Measurements from ENCODE around the gene ZNF536. TPM values are rescaled to one million over a fixed set of nuclear protein-coding genes. Genes with fewer than 3 reads are reported as not detected.

Gene ZNF536
- total RNA-seq, 2 donors from 2014 or later: not detected

GRCh38 chr19:30547246-30547645 lies 175.1 kb downstream of the ZNF536 start:
- DNase-seq (no peak), ATAC-seq (no peak)
- H3K36me3 Mint-ChIP-seq (ENCODE audit: low read depth): no peaks in the 10 kb centered on the region
- no peak overlapping the region for H3K4me3 Mint-ChIP-seq
- H3K27ac Mint-ChIP-seq: no peak overlapping the region
- no peaks in the 10 kb centered on the region for H3K9me3 ChIP-seq (ENCODE audit: control insufficient read depth, low read length, poor library complexity, severe bottlenecking)
- H3K4me1 Mint-ChIP-seq: peaks cover 3% of the 10 kb centered on the region
- peaks cover 18% of the 10 kb centered on the region for H3K27me3 Mint-ChIP-seq

GRCh38 chr19:30549151-30549550 lies 177.0 kb downstream of the ZNF536 start:
- H3K4me3 Mint-ChIP-seq: no peak overlapping the region
- no peak overlapping the region for H3K27ac Mint-ChIP-seq

GRCh38 chr19:30551271-30551670 lies 179.1 kb downstream of the ZNF536 start:
- no peak for DNase-seq
- H3K27me3 Mint-ChIP-seq: peaks cover 26% of the 10 kb centered on the region
- H3K4me1 Mint-ChIP-seq: peaks cover 3% of the 10 kb centered on the region
- H3K4me3 Mint-ChIP-seq: no peak overlapping the region
- H3K9me3 ChIP-seq (ENCODE audit: control insufficient read depth, low read length, poor library complexity, severe bottlenecking): no peaks in the 10 kb centered on the region
- no peak for ATAC-seq
- H3K36me3 Mint-ChIP-seq (ENCODE audit: low read depth): no peaks in the 10 kb centered on the region
- no peak overlapping the region for H3K27ac Mint-ChIP-seq

More at GRCh38 chr19:30549151-30549550, 177.0 kb downstream of the ZNF536 start:
- no peaks in the 10 kb centered on the region for H3K36me3 Mint-ChIP-seq (ENCODE audit: low read depth)
- ATAC-seq: no peak
- no peak for DNase-seq
- H3K4me1 Mint-ChIP-seq: peaks cover 3% of the 10 kb centered on the region
- H3K9me3 ChIP-seq (ENCODE audit: control insufficient read depth, low read length, poor library complexity, severe bottlenecking): no peaks in the 10 kb centered on the region
- H3K27me3 Mint-ChIP-seq: peaks cover 18% of the 10 kb centered on the region

- Mint-ChIP-seq H3K4me1 (peaks cover 3% of the 10 kb centered on the region), H3K4me3 (no peak overlapping the region), H3K27me3 (peaks cover 32% of the 10 kb centered on the region), H3K36me3 (ENCODE audit: low read depth) (no peaks in the 10 kb centered on the region), H3K27ac (no peak overlapping the region)
- no peaks in the 10 kb centered on the region for H3K9me3 ChIP-seq (ENCODE audit: control insufficient read depth, low read length, poor library complexity, severe bottlenecking)
- DNase-seq (no peak), ATAC-seq (no peak)
Observed at GRCh38 chr19:30552593-30552992, 180.4 kb downstream of the ZNF536 start.

- H3K27ac Mint-ChIP-seq: no peak overlapping the region
- ATAC-seq (no peak), DNase-seq (no peak)
- no peaks in the 10 kb centered on the region for H3K36me3 Mint-ChIP-seq (ENCODE audit: low read depth)
- H3K9me3 ChIP-seq (ENCODE audit: control insufficient read depth, low read length, poor library complexity, severe bottlenecking): no peaks in the 10 kb centered on the region
- no peak overlapping the region for H3K4me3 Mint-ChIP-seq
- peaks cover 2% of the 10 kb centered on the region for H3K4me1 Mint-ChIP-seq
- peaks cover 20% of the 10 kb centered on the region for H3K27me3 Mint-ChIP-seq
Observed at GRCh38 chr19:30555075-30555790, 183.0 kb downstream of the ZNF536 start.

GRCh38 chr19:30555791-30556110 lies 183.6 kb downstream of the ZNF536 start:
- no peak for DNase-seq
- H3K9me3 ChIP-seq (ENCODE audit: control insufficient read depth, low read length, poor library complexity, severe bottlenecking): no peaks in the 10 kb centered on the region
- Mint-ChIP-seq H3K4me1 (no peaks in the 10 kb centered on the region), H3K36me3 (ENCODE audit: low read depth) (no peaks in the 10 kb centered on the region), H3K4me3 (no peak overlapping the region), H3K27ac (no peak overlapping the region), H3K27me3 (peaks cover 20% of the 10 kb centered on the region)
- no peak for ATAC-seq

- no peaks in the 10 kb centered on the region for H3K4me1 Mint-ChIP-seq
- DNase-seq (no peak), ATAC-seq (no peak)
- H3K36me3 Mint-ChIP-seq (ENCODE audit: low read depth): no peaks in the 10 kb centered on the region
- H3K4me3 Mint-ChIP-seq: no peak overlapping the region
- H3K9me3 ChIP-seq (ENCODE audit: control insufficient read depth, low read length, poor library complexity, severe bottlenecking): no peaks in the 10 kb centered on the region
- H3K27me3 Mint-ChIP-seq: peaks cover 20% of the 10 kb centered on the region
- H3K27ac Mint-ChIP-seq: no peak overlapping the region
Observed at GRCh38 chr19:30556230-30556711, 184.1 kb downstream of the ZNF536 start.

GRCh38 chr19:30557212-30557611 lies 185.0 kb downstream of the ZNF536 start:
- no peaks in the 10 kb centered on the region for H3K4me1 Mint-ChIP-seq
- no peaks in the 10 kb centered on the region for H3K36me3 Mint-ChIP-seq (ENCODE audit: low read depth)
- H3K4me3 Mint-ChIP-seq: no peak overlapping the region
- H3K27ac Mint-ChIP-seq: no peak overlapping the region
- H3K9me3 ChIP-seq (ENCODE audit: control insufficient read depth, low read length, poor library complexity, severe bottlenecking): no peaks in the 10 kb centered on the region
- no peak for ATAC-seq
- no peak for DNase-seq
- peaks cover 15% of the 10 kb centered on the region for H3K27me3 Mint-ChIP-seq

- Mint-ChIP-seq H3K4me1 (no peaks in the 10 kb centered on the region), H3K27ac (no peak overlapping the region), H3K27me3 (peaks cover 15% of the 10 kb centered on the region), H3K4me3 (no peak overlapping the region), H3K36me3 (ENCODE audit: low read depth) (no peaks in the 10 kb centered on the region)
- no peak for ATAC-seq
- no peak for DNase-seq
- H3K9me3 ChIP-seq (ENCODE audit: control insufficient read depth, low read length, poor library complexity, severe bottlenecking): no peaks in the 10 kb centered on the region
Observed at GRCh38 chr19:30557927-30558557, 185.9 kb downstream of the ZNF536 start.

- H3K36me3 Mint-ChIP-seq (ENCODE audit: low read depth): no peaks in the 10 kb centered on the region
- DNase-seq (no peak), ATAC-seq (no peak)
- no peak overlapping the region for H3K27ac Mint-ChIP-seq
- peaks cover 15% of the 10 kb centered on the region for H3K27me3 Mint-ChIP-seq
- no peaks in the 10 kb centered on the region for H3K4me1 Mint-ChIP-seq
- no peak overlapping the region for H3K4me3 Mint-ChIP-seq
- no peaks in the 10 kb centered on the region for H3K9me3 ChIP-seq (ENCODE audit: control insufficient read depth, low read length, poor library complexity, severe bottlenecking)
Observed at GRCh38 chr19:30558793-30559192, 186.6 kb downstream of the ZNF536 start.

GRCh38 chr19:30559446-30559845 lies 187.3 kb downstream of the ZNF536 start:
- DNase-seq (no peak), ATAC-seq (no peak)
- Mint-ChIP-seq H3K36me3 (ENCODE audit: low read depth) (no peaks in the 10 kb centered on the region), H3K27me3 (peaks cover 15% of the 10 kb centered on the region), H3K27ac (no peak overlapping the region), H3K4me1 (no peaks in the 10 kb centered on the region), H3K4me3 (no peak overlapping the region)
- no peaks in the 10 kb centered on the region for H3K9me3 ChIP-seq (ENCODE audit: control insufficient read depth, low read length, poor library complexity, severe bottlenecking)

- no peaks in the 10 kb centered on the region for H3K27me3 Mint-ChIP-seq
- H3K4me3 Mint-ChIP-seq: no peak overlapping the region
- no peaks in the 10 kb centered on the region for H3K9me3 ChIP-seq (ENCODE audit: control insufficient read depth, low read length, poor library complexity, severe bottlenecking)
- no peaks in the 10 kb centered on the region for H3K4me1 Mint-ChIP-seq
- H3K27ac Mint-ChIP-seq: no peak overlapping the region
- no peak for DNase-seq
- no peak for ATAC-seq
- no peaks in the 10 kb centered on the region for H3K36me3 Mint-ChIP-seq (ENCODE audit: low read depth)
Observed at GRCh38 chr19:30562981-30563380, 190.8 kb downstream of the ZNF536 start.

- no peak for DNase-seq
- H3K4me3 Mint-ChIP-seq: no peak overlapping the region
- no peak overlapping the region for H3K27ac Mint-ChIP-seq
- H3K9me3 ChIP-seq (ENCODE audit: control insufficient read depth, low read length, poor library complexity, severe bottlenecking): no peaks in the 10 kb centered on the region
- no peaks in the 10 kb centered on the region for H3K27me3 Mint-ChIP-seq
- ATAC-seq: no peak
- H3K36me3 Mint-ChIP-seq (ENCODE audit: low read depth): no peaks in the 10 kb centered on the region
- no peaks in the 10 kb centered on the region for H3K4me1 Mint-ChIP-seq
Observed at GRCh38 chr19:30563691-30564090, 191.5 kb downstream of the ZNF536 start.

GRCh38 chr19:30564551-30565011 lies 192.4 kb downstream of the ZNF536 start:
- ATAC-seq: no peak
- DNase-seq: no peak
- H3K9me3 ChIP-seq (ENCODE audit: control insufficient read depth, low read length, poor library complexity, severe bottlenecking): no peaks in the 10 kb centered on the region
- H3K36me3 Mint-ChIP-seq (ENCODE audit: low read depth): no peaks in the 10 kb centered on the region
- H3K27me3 Mint-ChIP-seq: no peaks in the 10 kb centered on the region
- no peak overlapping the region for H3K27ac Mint-ChIP-seq
- no peak overlapping the region for H3K4me3 Mint-ChIP-seq
- no peaks in the 10 kb centered on the region for H3K4me1 Mint-ChIP-seq
